Activated T-cell treated with anti-CD3 and anti-CD28 coated beads for 1 hour (primary cell): ENCODE data around the gene CCSER2.
"Not testable (repeated sequence)": the region's sequence is repeated elsewhere in the genome, so short reads cannot be mapped to it uniquely, and the experiment has no call there.

Source experiments
- DNase-seq: peaks from one replicate; pipeline ENCODE4 v3.0.0-alpha.2; 2020; ENCODE audit warnings: low read depth

Gene CCSER2

GRCh38 chr10:84347575-84348002, 19.2 kb downstream of the CCSER2 start:
- DNase-seq, result not testable (repeated sequence)

GRCh38 chr10:84348447-84348846, 20.1 kb downstream of the CCSER2 start:
- no peak for DNase-seq

- no peak for DNase-seq
Observed at GRCh38 chr10:84348860-84349259, 20.5 kb downstream of the CCSER2 start.

GRCh38 chr10:84352251-84352842, 24.0 kb downstream of the CCSER2 start:
- peak; percentile 54 for DNase-seq

- no peak for DNase-seq
Observed at GRCh38 chr10:84353052-84353803, 24.8 kb downstream of the CCSER2 start.

- no peak for DNase-seq
Observed at GRCh38 chr10:84354623-84355022, 26.2 kb downstream of the CCSER2 start.

- DNase-seq, result no peak
Observed at GRCh38 chr10:84355106-84355505, 26.7 kb downstream of the CCSER2 start.

GRCh38 chr10:84356928-84357327, 28.5 kb downstream of the CCSER2 start:
- no peak for DNase-seq

GRCh38 chr10:84358743-84359142, 30.4 kb downstream of the CCSER2 start:
- no peak for DNase-seq

GRCh38 chr10:84360637-84361365, 32.4 kb downstream of the CCSER2 start:
- no peak for DNase-seq

- no peak for DNase-seq
Observed at GRCh38 chr10:84365335-84365881, 37.0 kb downstream of the CCSER2 start.

GRCh38 chr10:84366041-84366440, 37.7 kb downstream of the CCSER2 start:
- no peak for DNase-seq

- no peak for DNase-seq
Observed at GRCh38 chr10:84367256-84367655, 38.9 kb downstream of the CCSER2 start.

GRCh38 chr10:84368828-84369227, 40.4 kb downstream of the CCSER2 start:
- no peak for DNase-seq

- no peak for DNase-seq
Observed at GRCh38 chr10:84370283-84370682, 41.9 kb downstream of the CCSER2 start.

GRCh38 chr10:84371944-84372343, 43.6 kb downstream of the CCSER2 start:
- DNase-seq, result no peak

- no peak for DNase-seq
Observed at GRCh38 chr10:84373000-84373399, 44.6 kb downstream of the CCSER2 start.

GRCh38 chr10:84374455-84374854, 46.1 kb downstream of the CCSER2 start:
- DNase-seq, result no peak

- no peak for DNase-seq
Observed at GRCh38 chr10:84375011-84375410, 46.6 kb downstream of the CCSER2 start.

GRCh38 chr10:84375881-84376280, 47.5 kb downstream of the CCSER2 start:
- no peak for DNase-seq

- no peak for DNase-seq
Observed at GRCh38 chr10:84388148-84388547, 59.8 kb downstream of the CCSER2 start.

GRCh38 chr10:84390364-84390763, 62.0 kb downstream of the CCSER2 start:
- no peak for DNase-seq

- no peak for DNase-seq
Observed at GRCh38 chr10:84391326-84391725, 62.9 kb downstream of the CCSER2 start.
